Breast epithelium (tissue), 3 donors: ENCODE measurements around the gene PCDHA10.

Source experiments
- POLR2A ChIP-seq: fragments of 450-650 bp; IDR thresholded peaks from one replicate; pipeline ENCODE4 v1.6.1; 2016; ENCODE audit warnings: antibody characterized with exemption, mild to moderate bottlenecking, moderate library complexity
- POLR2AphosphoS5 ChIP-seq, 3 donors: sonication (generic); formaldehyde crosslinking; IDR thresholded peaks; one replicate each; pipeline ENCODE4 v1.6.1; 2017; ENCODE audit warnings: antibody characterized with exemption in 3 of 3
- TF ChIP-seq, protein P1 (sequence below), 3 donors: fragments of 450-650 bp; IDR thresholded peaks; one replicate each; pipeline ENCODE4 v1.5.1; 2016 to 2017; ENCODE audit warnings: antibody characterized with exemption in 3 of 3, mild to moderate bottlenecking in 3 of 3, moderate library complexity in 3 of 3

DNA sequence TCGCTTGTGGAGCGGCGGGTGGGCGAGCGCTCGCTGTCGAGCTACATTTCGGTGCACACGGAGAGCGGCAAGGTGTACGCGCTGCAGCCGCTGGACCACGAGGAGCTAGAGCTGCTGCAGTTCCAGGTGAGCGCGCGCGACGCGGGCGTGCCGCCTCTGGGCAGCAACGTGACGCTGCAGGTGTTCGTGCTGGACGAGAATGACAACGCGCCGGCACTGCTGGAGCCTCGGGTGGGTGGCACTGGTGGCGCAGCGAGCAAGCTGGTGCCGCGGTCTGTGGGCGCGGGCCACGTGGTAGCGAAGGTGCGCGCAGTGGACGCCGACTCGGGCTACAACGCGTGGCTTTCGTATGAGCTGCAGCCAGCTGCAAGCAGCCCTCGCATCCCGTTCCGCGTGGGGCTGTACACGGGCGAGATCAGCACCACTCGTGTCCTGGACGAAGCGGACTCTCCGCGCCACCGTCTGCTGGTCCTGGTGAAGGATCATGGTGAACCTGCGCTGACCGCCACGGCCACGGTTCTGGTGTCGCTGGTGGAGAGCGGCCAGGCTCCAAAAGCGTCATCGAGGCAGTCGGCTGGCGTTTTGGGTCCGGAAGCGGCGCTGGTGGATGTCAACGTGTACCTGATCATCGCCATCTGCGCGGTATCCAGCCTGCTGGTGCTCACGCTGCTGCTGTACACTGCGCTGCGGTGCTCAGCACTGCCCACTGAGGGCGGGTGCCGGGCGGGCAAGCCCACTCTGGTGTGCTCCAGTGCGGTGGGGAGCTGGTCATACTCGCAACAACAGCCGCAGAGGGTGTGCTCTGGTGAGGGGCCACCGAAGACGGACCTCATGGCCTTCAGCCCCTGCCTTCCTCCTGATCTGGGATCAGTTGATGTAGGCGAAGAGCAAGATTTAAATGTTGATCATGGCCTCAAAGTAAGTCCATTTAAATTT, 12.6 kb upstream of the PCDHA10 start:
- TF ChIP-seq POLR2AphosphoS5 (IDR thresholded peaks at IDR 0.05) (no peak), POLR2A (no peak)
- TF ChIP-seq, protein P1, sequence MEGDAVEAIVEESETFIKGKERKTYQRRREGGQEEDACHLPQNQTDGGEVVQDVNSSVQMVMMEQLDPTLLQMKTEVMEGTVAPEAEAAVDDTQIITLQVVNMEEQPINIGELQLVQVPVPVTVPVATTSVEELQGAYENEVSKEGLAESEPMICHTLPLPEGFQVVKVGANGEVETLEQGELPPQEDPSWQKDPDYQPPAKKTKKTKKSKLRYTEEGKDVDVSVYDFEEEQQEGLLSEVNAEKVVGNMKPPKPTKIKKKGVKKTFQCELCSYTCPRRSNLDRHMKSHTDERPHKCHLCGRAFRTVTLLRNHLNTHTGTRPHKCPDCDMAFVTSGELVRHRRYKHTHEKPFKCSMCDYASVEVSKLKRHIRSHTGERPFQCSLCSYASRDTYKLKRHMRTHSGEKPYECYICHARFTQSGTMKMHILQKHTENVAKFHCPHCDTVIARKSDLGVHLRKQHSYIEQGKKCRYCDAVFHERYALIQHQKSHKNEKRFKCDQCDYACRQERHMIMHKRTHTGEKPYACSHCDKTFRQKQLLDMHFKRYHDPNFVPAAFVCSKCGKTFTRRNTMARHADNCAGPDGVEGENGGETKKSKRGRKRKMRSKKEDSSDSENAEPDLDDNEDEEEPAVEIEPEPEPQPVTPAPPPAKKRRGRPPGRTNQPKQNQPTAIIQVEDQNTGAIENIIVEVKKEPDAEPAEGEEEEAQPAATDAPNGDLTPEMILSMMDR (IDR thresholded peaks at IDR 0.05): no peak
